ENCODE measurements around the gene LIPC. TPM values are rescaled to one million over a fixed set of nuclear protein-coding genes. Genes with fewer than 3 reads are reported as not detected.
A peak's percentile ranks its signal among the peaks of the same experiment; 100 is the strongest.

LIPC gene
- total and polyA plus RNA-seq, 12 donors = 0.22 to 1.3 (median 0.42) TPM; not detected in 1

GRCh38 chr15:58547628-58548307 is 116.0 kb downstream of the LIPC start:
- Histone ChIP-seq H3K9me3 (no peaks in the 10 kb centered on the region), H3K27ac (peak overlapping the region in 8 of 10 donors; percentile 12 to 82 (median 74)), H3K27me3 (no peaks in the 10 kb centered on the region), H3K4me1 (peaks cover 0 to 48% (median 18%) of the 10 kb centered on the region in 9 donors), H3K4me3 (no peak overlapping the region), H3K36me3 (no peaks in the 10 kb centered on the region)
- intact Hi-C loops (cut with DNase I) = loop anchor here in 3 of 10 donors (2.0 to 10.0 kb wide), 3 partner anchors 19 to 283 kb away; no protein-coding TSS in a partner anchor
- TF ChIP-seq CTCF (IDR thresholded peaks at IDR 0.05) = no peak
- WGBS, 2 donors = 90 to 96% methylated on average over 9 of the region's 9 CpGs
- DNase-seq (no peak), ATAC-seq (no peak)

- Histone ChIP-seq H3K9me3 (no peaks in the 10 kb centered on the region), H3K4me3 (no peak overlapping the region), H3K27ac (peak overlapping the region in 9 of 10 donors; percentile 12 to 82 (median 62)), H3K36me3 (no peaks in the 10 kb centered on the region), H3K4me1 (peaks cover 0 to 48% (median 18%) of the 10 kb centered on the region in 9 donors), H3K27me3 (no peaks in the 10 kb centered on the region)
- 75 to 80% methylated on average over 26 of the region's 26 CpGs for WGBS, 2 donors
- peak in 6 of 8 donors; percentile 8 to 26 (median 16) for ATAC-seq
- intact Hi-C loops (cut with DNase I) = loop anchor here in 2 of 10 donors (2.0 to 10.0 kb wide), 2 partner anchors 20 to 284 kb away; no protein-coding TSS in a partner anchor
- no peak for TF ChIP-seq CTCF (IDR thresholded peaks at IDR 0.05)
- DNase-seq = no peak
These were observed 116.7 kb downstream of the LIPC start for GRCh38 chr15:58548308-58549012.

GRCh38 chr15:58549013-58549784 is 117.4 kb downstream of the LIPC start:
- 65 to 74% methylated on average over 12 of the region's 12 CpGs for WGBS, 2 donors
- ATAC-seq = no peak
- DNase-seq = no peak
- no peak for TF ChIP-seq CTCF (IDR thresholded peaks at IDR 0.05)
- H3K36me3 ChIP-seq = no peaks in the 10 kb centered on the region
- peak overlapping the region in 8 of 10 donors; percentile 13 to 82 (median 42) for H3K27ac ChIP-seq
- H3K4me1 ChIP-seq = peaks cover 0 to 48% (median 18%) of the 10 kb centered on the region in 9 donors
- H3K27me3 ChIP-seq = no peaks in the 10 kb centered on the region
- no peak overlapping the region for H3K4me3 ChIP-seq
- intact Hi-C loops (cut with DNase I) = loop anchor here in 2 of 10 donors (2.0 to 10.0 kb wide), 2 partner anchors 20 to 284 kb away; no protein-coding TSS in a partner anchor
- no peaks in the 10 kb centered on the region for H3K9me3 ChIP-seq

- 53 to 69% methylated on average over 7 of the region's 7 CpGs for WGBS, 2 donors
- Histone ChIP-seq H3K36me3 (no peaks in the 10 kb centered on the region), H3K27me3 (no peaks in the 10 kb centered on the region), H3K9me3 (no peaks in the 10 kb centered on the region), H3K27ac (peak overlapping the region in 6 of 10 donors; percentile 7 to 62 (median 35)), H3K4me1 (peaks cover 0 to 48% (median 18%) of the 10 kb centered on the region in 9 donors), H3K4me3 (no peak overlapping the region)
- peak in 1 of 8 donors; percentile 17 for ATAC-seq
- no peak for DNase-seq
- intact Hi-C loops (cut with DNase I) = loop anchor here in 3 of 10 donors (2.0 to 10.0 kb wide), 4 partner anchors 21 to 285 kb away; no protein-coding TSS in a partner anchor
- TF ChIP-seq CTCF (IDR thresholded peaks at IDR 0.05) = no peak
These were observed 117.9 kb downstream of the LIPC start for GRCh38 chr15:58549785-58550074.

Data from heart right ventricle (tissue), 16 donors.